Esophagus (tissue), 2 donors: ENCODE measurements around the gene DAAM2. TPM values are rescaled to one million over a fixed set of nuclear protein-coding genes. Genes with fewer than 3 reads are reported as not detected.

Source experiments
- H3K27ac ChIP-seq, 2 donors: one replicate each; pipeline ENCODE4 v1.5.1; 2013; ENCODE audit warnings: low read depth in 2 of 2, mild to moderate bottlenecking in 2 of 2, inconsistent platforms in 1 of 2, low read length in 1 of 2, moderate library complexity in 1 of 2
- H3K27me3 ChIP-seq, 2 donors: one replicate each; pipeline ENCODE4 v1.6.1; 2013; ENCODE audit warnings: low read length in 2 of 2, control low read depth in 1 of 2, mild to moderate bottlenecking in 1 of 2; ENCODE audit not compliant: insufficient read depth in 2 of 2, control insufficient read depth in 1 of 2
- H3K36me3 ChIP-seq, 2 donors: one replicate each; pipeline ENCODE4 v1.6.1; 2013; ENCODE audit warnings: low read length in 1 of 2; ENCODE audit not compliant: control insufficient read depth in 2 of 2, insufficient read depth in 2 of 2
- H3K4me1 ChIP-seq, 2 donors: one replicate each; pipeline ENCODE4 v1.6.1; 2013; ENCODE audit warnings: low read length in 1 of 2; ENCODE audit not compliant: control insufficient read depth in 2 of 2, insufficient read depth in 2 of 2
- H3K4me3 ChIP-seq, 2 donors: one replicate each; pipeline ENCODE4 v1.5.1; 2013; ENCODE audit warnings: low read length in 2 of 2, mild to moderate bottlenecking in 2 of 2, low read depth in 1 of 2, moderate library complexity in 1 of 2
- H3K9me3 ChIP-seq, 2 donors: one replicate each; pipeline ENCODE4 v1.6.1; 2013; ENCODE audit warnings: mild to moderate bottlenecking in 2 of 2, low read depth in 1 of 2, low read length in 1 of 2, moderate library complexity in 1 of 2; ENCODE audit not compliant: control insufficient read depth in 2 of 2, insufficient read depth in 1 of 2
- WGBS, 2 donors: extraction: QIAGEN DNeasy Blood & Tissue Kit; methylation state at CpG; one replicate each; pipeline ENCODE4 v1.1.7; 2013; 5-methylcytosine and 5-hydroxymethylcytosine counted together
- polyA plus RNA-seq, 2 donors: library from polyadenylated mRNA; stranded (reverse); fragments of 200-250 nt; gene quantifications; one replicate each; pipeline ENCODE4 v1.2.3, GENCODE V29; 2013
- donor health status: healthy with polysubstance abuse.
- donor health status: Bipolar disorder and iron deficiency.

DAAM2 gene
- polyA plus RNA-seq, 2 donors, result 10.7 to 11.3 TPM

- H3K4me3 ChIP-seq, result no peak overlapping the region
- peaks cover 0 to 1% of the 10 kb centered on the region in 2 donors for H3K36me3 ChIP-seq
- H3K27ac ChIP-seq, result peak overlapping the region; percentile 47 to 58
- no peaks in the 10 kb centered on the region for H3K27me3 ChIP-seq
- WGBS, 2 donors, result 40 to 44% methylated on average over 9 of the region's 9 CpGs
- no peaks in the 10 kb centered on the region for H3K9me3 ChIP-seq
- H3K4me1 ChIP-seq, result peaks cover 0 to 2% of the 10 kb centered on the region in 2 donors
These were observed 20.8 kb downstream of the DAAM2 start for GRCh38 chr6:39812853-39813533.

- peaks cover 2% of the 10 kb centered on the region in 2 donors for H3K4me1 ChIP-seq
- no peaks in the 10 kb centered on the region for H3K9me3 ChIP-seq
- WGBS, 2 donors, result 81 to 83% methylated on average over 4 of the region's 4 CpGs
- no peak overlapping the region for H3K27ac ChIP-seq
- no peaks in the 10 kb centered on the region for H3K27me3 ChIP-seq
- no peak overlapping the region for H3K4me3 ChIP-seq
- peaks cover 0 to 1% of the 10 kb centered on the region in 2 donors for H3K36me3 ChIP-seq
These were observed 22.1 kb downstream of the DAAM2 start for GRCh38 chr6:39814236-39814635.

GRCh38 chr6:39815356-39815755 is 23.2 kb downstream of the DAAM2 start:
- peaks cover 2 to 6% of the 10 kb centered on the region in 2 donors for H3K4me1 ChIP-seq
- H3K27ac ChIP-seq, result no peak overlapping the region
- no peak overlapping the region for H3K4me3 ChIP-seq
- no peaks in the 10 kb centered on the region for H3K27me3 ChIP-seq
- 76 to 88% methylated on average over 3 of the region's 3 CpGs for WGBS, 2 donors
- no peaks in the 10 kb centered on the region for H3K9me3 ChIP-seq
- peaks cover 0 to 1% of the 10 kb centered on the region in 2 donors for H3K36me3 ChIP-seq

- H3K36me3 ChIP-seq, result peaks cover 0 to 1% of the 10 kb centered on the region in 2 donors
- peak overlapping the region in 1 of 2 donors; percentile 28 for H3K27ac ChIP-seq
- H3K4me1 ChIP-seq, result peaks cover 2 to 6% of the 10 kb centered on the region in 2 donors
- H3K27me3 ChIP-seq, result no peaks in the 10 kb centered on the region
- WGBS, 2 donors, result 74 to 77% methylated on average over 7 of the region's 7 CpGs
- H3K4me3 ChIP-seq, result no peak overlapping the region
- no peaks in the 10 kb centered on the region for H3K9me3 ChIP-seq
These were observed 24.6 kb downstream of the DAAM2 start for GRCh38 chr6:39816747-39817146.

- H3K4me3 ChIP-seq, result no peak overlapping the region
- peak overlapping the region; percentile 26 to 73 for H3K27ac ChIP-seq
- H3K9me3 ChIP-seq, result no peaks in the 10 kb centered on the region
- H3K36me3 ChIP-seq, result peaks cover 0 to 1% of the 10 kb centered on the region in 2 donors
- peaks cover 4 to 7% of the 10 kb centered on the region in 2 donors for H3K4me1 ChIP-seq
- WGBS, 2 donors, result 62 to 64% methylated on average over 2 of the region's 2 CpGs
- no peaks in the 10 kb centered on the region for H3K27me3 ChIP-seq
These were observed 26.5 kb downstream of the DAAM2 start for GRCh38 chr6:39818695-39819094.

GRCh38 chr6:39819228-39819627 is 27.1 kb downstream of the DAAM2 start:
- Histone ChIP-seq H3K27me3 (no peaks in the 10 kb centered on the region), H3K4me1 (peaks cover 4 to 7% of the 10 kb centered on the region in 2 donors), H3K4me3 (no peak overlapping the region), H3K36me3 (peaks cover 0 to 1% of the 10 kb centered on the region in 2 donors), H3K9me3 (no peaks in the 10 kb centered on the region), H3K27ac (peak overlapping the region; percentile 26 to 73)
- WGBS, 2 donors, result 70 to 80% methylated on average over 1 of the region's 1 CpG

DNA sequence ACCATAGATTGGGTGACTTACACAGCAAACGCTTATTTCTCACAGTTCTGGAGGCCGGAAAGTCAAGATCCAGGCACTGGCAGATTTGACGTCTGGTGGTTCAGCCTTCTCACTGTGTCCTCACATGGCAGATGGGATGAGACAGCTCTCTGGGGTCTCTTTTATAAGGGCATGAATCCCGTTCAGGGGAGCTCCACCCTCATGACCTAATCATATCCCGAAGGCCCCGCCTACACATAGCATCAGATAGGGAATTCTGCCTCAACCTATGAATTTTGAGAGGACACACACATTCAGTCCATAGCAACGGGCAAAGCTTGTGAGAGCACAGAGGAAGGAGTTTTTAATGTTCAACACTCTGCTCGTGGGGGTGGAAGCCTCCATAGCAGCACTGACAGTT is 27.5 kb downstream of the DAAM2 start:
- WGBS, 2 donors, result 71% methylated on average over 8 of the region's 8 CpGs
- H3K36me3 ChIP-seq, result peaks cover 0 to 1% of the 10 kb centered on the region in 2 donors
- H3K9me3 ChIP-seq, result no peaks in the 10 kb centered on the region
- no peaks in the 10 kb centered on the region for H3K27me3 ChIP-seq
- H3K4me3 ChIP-seq, result no peak overlapping the region
- peak overlapping the region in 1 of 2 donors; percentile 34 for H3K27ac ChIP-seq
- H3K4me1 ChIP-seq, result peaks cover 7% of the 10 kb centered on the region in 2 donors

DNA sequence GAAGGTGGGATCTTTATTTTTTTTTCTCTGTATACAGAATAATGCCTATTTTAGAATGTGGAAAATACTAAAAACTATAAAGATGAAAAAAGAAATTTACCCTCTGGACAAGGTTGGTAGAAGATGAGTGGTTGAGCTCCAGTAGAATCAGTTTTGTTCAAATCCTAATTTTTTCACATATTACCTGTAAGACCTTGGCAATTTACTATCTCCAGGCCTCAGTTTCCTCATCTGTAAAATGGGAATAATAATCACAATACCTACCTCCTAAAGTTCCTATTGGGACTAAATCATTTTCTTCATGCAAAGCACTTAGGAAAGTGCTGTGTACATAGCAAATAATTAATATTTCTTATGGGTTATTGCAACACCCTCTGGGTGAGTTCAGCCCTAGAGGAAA is 28.4 kb downstream of the DAAM2 start:
- Histone ChIP-seq H3K36me3 (no peaks in the 10 kb centered on the region), H3K27me3 (no peaks in the 10 kb centered on the region), H3K4me3 (no peak overlapping the region), H3K27ac (no peak overlapping the region), H3K9me3 (no peaks in the 10 kb centered on the region), H3K4me1 (peaks cover 7 to 8% of the 10 kb centered on the region in 2 donors)

DNA sequence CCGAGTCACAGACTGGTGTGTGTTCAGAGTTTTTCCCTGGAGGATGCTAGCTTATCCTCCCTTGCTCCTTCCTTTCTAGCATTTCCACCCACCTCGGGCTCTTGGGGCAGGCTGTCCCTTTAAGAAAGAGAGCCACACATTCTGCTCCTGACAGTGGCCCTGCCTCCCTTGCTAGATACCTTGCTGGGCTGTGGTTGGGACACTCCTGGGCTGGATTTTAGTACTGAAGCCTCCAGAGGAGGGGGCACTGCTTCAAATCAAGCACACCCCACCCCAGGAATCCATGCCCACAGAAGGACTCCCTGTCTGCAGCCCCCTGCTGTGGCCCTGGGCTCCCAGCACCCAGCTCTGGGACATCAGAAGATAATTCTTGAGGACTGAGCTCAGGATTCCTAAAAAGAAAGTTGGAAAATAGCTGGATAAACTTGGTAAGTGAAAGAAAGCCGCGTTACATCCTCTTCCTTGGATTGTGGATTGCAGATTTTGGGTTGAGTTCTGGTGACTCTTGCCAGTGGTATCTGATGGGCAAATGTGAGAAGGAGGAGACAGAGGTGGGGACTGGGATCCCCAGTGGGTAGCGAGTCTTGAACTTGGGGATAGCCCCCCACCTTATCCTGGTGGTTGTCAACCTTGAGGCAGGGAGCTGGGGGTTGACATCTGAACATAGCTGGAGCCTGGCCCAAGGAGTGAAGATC is 29.0 kb downstream of the DAAM2 start:
- WGBS, 2 donors, result 62 to 72% methylated on average over 5 of the region's 5 CpGs

More for the DNA sequence above, 29.0 kb downstream of the DAAM2 start:
- no peak overlapping the region for H3K4me3 ChIP-seq
- H3K9me3 ChIP-seq, result no peaks in the 10 kb centered on the region
- H3K4me1 ChIP-seq, result peaks cover 7 to 8% of the 10 kb centered on the region in 2 donors
- no peaks in the 10 kb centered on the region for H3K27me3 ChIP-seq
- H3K27ac ChIP-seq, result peak overlapping the region; percentile 74 to 77
- H3K36me3 ChIP-seq, result no peaks in the 10 kb centered on the region
